Measurements from ENCODE around the gene KATNB1. TPM values are rescaled to one million over a fixed set of nuclear protein-coding genes. Genes with fewer than 3 reads are reported as not detected.

Gene KATNB1
- polyA plus RNA-seq, 3 donors, result 16.9 to 35.6 (median 17.7) TPM

DNA sequence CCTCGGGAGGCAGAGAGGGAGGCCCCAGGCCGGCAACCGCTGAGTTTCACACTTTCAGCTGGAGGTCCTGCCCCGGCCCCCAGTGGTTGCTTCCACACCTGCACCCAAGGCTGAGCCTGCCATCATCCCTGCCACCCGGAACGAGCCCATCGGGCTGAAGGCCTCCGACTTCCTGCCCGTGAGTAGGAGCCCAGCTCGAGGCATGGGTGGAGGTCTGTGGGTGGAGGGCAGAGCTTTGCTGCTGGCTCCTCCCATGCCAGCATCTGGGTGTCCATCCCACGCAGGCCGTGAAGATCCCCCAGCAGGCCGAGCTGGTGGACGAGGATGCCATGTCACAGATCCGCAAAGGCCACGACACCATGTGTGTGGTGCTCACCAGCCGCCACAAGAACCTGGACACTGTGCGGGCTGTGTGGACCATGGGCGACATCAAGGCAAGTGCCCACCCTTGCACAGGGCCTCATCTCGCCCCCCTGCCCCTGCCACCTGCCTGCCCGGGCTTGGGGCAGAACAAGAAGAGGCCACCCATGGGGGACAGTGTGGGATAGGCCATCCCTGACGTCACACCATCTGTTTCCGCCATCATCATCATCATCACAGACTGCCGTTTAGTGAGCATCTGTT is 19.6 kb downstream of the KATNB1 start:
- Mint-ChIP-seq H3K4me3 (no peak overlapping the region), H3K36me3 (peaks cover 30 to 56% of the 10 kb centered on the region in 2 donors), H3K27ac (peak overlapping the region in 1 of 7 donors; percentile 15), H3K9me3 (peaks cover 0 to 4% (median 0%) of the 10 kb centered on the region in 7 donors), H3K4me1 (no peaks in the 10 kb centered on the region), H3K27me3 (ENCODE audit: low read depth in 3 of 3) (peaks cover 0 to 1% (median 0%) of the 10 kb centered on the region in 3 donors)
- DNase-seq, result no peak
- H3K4me2 ChIP-seq (replicated peaks; ENCODE audit: extremely low read depth, low read length, poor library complexity, severe bottlenecking), result no peak overlapping the region
- no peak overlapping the region for H3K9ac ChIP-seq (ENCODE audit: insufficient read depth, low read length, poor library complexity, severe bottlenecking)
- 92% methylated on average over 20 of the region's 24 CpGs for WGBS (ENCODE audit: insufficient coverage)
- H3K27me3 ChIP-seq (ENCODE audit: control insufficient read depth in 2 of 2, insufficient read depth in 2 of 2, low read length in 2 of 2), result no peaks in the 10 kb centered on the region
- TF ChIP-seq, protein P1, sequence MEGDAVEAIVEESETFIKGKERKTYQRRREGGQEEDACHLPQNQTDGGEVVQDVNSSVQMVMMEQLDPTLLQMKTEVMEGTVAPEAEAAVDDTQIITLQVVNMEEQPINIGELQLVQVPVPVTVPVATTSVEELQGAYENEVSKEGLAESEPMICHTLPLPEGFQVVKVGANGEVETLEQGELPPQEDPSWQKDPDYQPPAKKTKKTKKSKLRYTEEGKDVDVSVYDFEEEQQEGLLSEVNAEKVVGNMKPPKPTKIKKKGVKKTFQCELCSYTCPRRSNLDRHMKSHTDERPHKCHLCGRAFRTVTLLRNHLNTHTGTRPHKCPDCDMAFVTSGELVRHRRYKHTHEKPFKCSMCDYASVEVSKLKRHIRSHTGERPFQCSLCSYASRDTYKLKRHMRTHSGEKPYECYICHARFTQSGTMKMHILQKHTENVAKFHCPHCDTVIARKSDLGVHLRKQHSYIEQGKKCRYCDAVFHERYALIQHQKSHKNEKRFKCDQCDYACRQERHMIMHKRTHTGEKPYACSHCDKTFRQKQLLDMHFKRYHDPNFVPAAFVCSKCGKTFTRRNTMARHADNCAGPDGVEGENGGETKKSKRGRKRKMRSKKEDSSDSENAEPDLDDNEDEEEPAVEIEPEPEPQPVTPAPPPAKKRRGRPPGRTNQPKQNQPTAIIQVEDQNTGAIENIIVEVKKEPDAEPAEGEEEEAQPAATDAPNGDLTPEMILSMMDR (IDR thresholded peaks at IDR 0.05), result no peak
- no peaks in the 10 kb centered on the region for H3K79me2 ChIP-seq (ENCODE audit: insufficient read depth, low read length)
- no peak overlapping the region for H2AFZ ChIP-seq (ENCODE audit: insufficient read depth, low read depth, low read length, poor library complexity, severe bottlenecking)
- no peaks in the 10 kb centered on the region for H3K9me3 ChIP-seq (replicated peaks in 1 of 2; ENCODE audit: control insufficient read depth in 1 of 2, insufficient read depth in 1 of 2, low read length in 2 of 2)
- H3K27ac ChIP-seq (ENCODE audit: low read depth in 1 of 2, low read length in 2 of 2), result no peak overlapping the region
- H3K36me3 ChIP-seq (replicated peaks in 1 of 2; ENCODE audit: control insufficient read depth in 1 of 2, insufficient read depth in 2 of 2, low read length in 2 of 2), result peaks cover 39 to 56% of the 10 kb centered on the region in 2 donors
- no peak overlapping the region for H3K4me3 ChIP-seq (replicated peaks in 1 of 3; ENCODE audit: low read depth in 2 of 3, low read length in 3 of 3)
- no peaks in the 10 kb centered on the region for H4K20me1 ChIP-seq (ENCODE audit: insufficient read depth, low read length)
- intact Hi-C loops (cut with micrococcal nuclease), result no loop called here
- no peaks in the 10 kb centered on the region for H3K4me1 ChIP-seq (ENCODE audit: control insufficient read depth in 1 of 2, insufficient read depth in 2 of 2, low read length in 2 of 2)

DNA sequence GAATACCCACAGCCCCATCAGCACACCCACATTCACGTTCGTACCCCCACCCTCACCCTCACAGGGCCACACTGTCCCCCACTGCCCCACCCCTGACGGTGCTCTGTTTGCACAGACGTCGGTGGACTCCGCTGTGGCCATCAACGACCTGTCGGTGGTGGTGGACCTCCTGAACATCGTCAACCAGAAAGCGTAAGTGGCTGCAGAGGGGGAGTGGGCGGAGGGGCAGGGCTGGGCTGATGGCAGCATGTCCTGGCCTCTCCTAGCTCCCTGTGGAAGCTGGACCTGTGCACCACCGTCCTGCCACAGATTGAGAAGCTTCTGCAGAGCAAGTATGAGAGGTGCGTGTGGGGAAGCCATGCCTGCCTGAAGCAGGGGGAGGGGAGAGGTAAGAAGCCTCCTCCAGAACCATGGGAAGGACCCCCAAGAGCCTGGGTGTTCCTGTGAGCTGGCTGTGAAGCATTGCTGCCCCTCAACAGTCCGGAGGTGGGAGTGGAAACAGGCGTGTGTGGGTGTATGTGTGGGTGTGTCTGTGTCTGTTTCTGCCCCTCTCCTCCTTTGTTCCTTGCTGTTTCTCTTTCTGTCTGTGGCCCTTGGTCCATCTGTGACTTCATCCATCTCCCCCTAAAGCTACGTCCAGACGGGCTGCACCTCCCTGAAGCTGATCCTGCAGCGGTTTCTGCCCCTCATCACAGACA is 20.3 kb downstream of the KATNB1 start:
- intact Hi-C loops (cut with micrococcal nuclease), result loop anchor here (2.0 kb wide), 2 partner anchors 245 to 249 kb away; partner anchors contain the start of genes USB1 (in 1 of the 2) and ZNF319 (in 1 of the 2)
- Histone ChIP-seq H3K4me2 (replicated peaks; ENCODE audit: extremely low read depth, low read length, poor library complexity, severe bottlenecking) (no peak overlapping the region), H3K36me3 (replicated peaks in 1 of 2; ENCODE audit: control insufficient read depth in 1 of 2, insufficient read depth in 2 of 2, low read length in 2 of 2) (peaks cover 36 to 52% of the 10 kb centered on the region in 2 donors), H3K9me3 (replicated peaks in 1 of 2; ENCODE audit: control insufficient read depth in 1 of 2, insufficient read depth in 1 of 2, low read length in 2 of 2) (no peaks in the 10 kb centered on the region), H2AFZ (ENCODE audit: insufficient read depth, low read depth, low read length, poor library complexity, severe bottlenecking) (no peak overlapping the region), H3K9ac (ENCODE audit: insufficient read depth, low read length, poor library complexity, severe bottlenecking) (no peak overlapping the region), H3K4me1 (ENCODE audit: control insufficient read depth in 1 of 2, insufficient read depth in 2 of 2, low read length in 2 of 2) (no peaks in the 10 kb centered on the region), H3K4me3 (replicated peaks in 1 of 3; ENCODE audit: low read depth in 2 of 3, low read length in 3 of 3) (no peak overlapping the region), H3K27ac (ENCODE audit: low read depth in 1 of 2, low read length in 2 of 2) (no peak overlapping the region), H3K27me3 (ENCODE audit: control insufficient read depth in 2 of 2, insufficient read depth in 2 of 2, low read length in 2 of 2) (no peaks in the 10 kb centered on the region), H3K79me2 (ENCODE audit: insufficient read depth, low read length) (no peaks in the 10 kb centered on the region), H4K20me1 (ENCODE audit: insufficient read depth, low read length) (no peaks in the 10 kb centered on the region)
- H3K27ac Mint-ChIP-seq, result peak overlapping the region in 1 of 7 donors; percentile 42
- no peaks in the 10 kb centered on the region for H3K4me1 Mint-ChIP-seq
- peaks cover 27 to 52% of the 10 kb centered on the region in 2 donors for H3K36me3 Mint-ChIP-seq
- H3K27me3 Mint-ChIP-seq (ENCODE audit: low read depth in 3 of 3), result peaks cover 0 to 1% (median 0%) of the 10 kb centered on the region in 3 donors
- DNase-seq, result no peak
- 96% methylated on average over 12 of the region's 18 CpGs for WGBS (ENCODE audit: insufficient coverage)
- TF ChIP-seq, protein P1 (IDR thresholded peaks at IDR 0.05), result no peak
- no peak overlapping the region for H3K4me3 Mint-ChIP-seq
- peaks cover 0 to 4% (median 0%) of the 10 kb centered on the region in 7 donors for H3K9me3 Mint-ChIP-seq

All from CD14-positive monocyte (primary cell).